Upper lobe of left lung (tissue), 6 donors: Measurements from ENCODE around the gene ITGBL1. TPM values are rescaled to one million over a fixed set of nuclear protein-coding genes. Genes with fewer than 3 reads are reported as not detected.

ENCODE experiments used
- ATAC-seq, 2 donors: fragments of 200-7000 bp; cut with Tn5 transposase; one replicate each; pipeline ENCODE4 v1.9.1; 2022; ENCODE audit warnings: mild to moderate bottlenecking in 2 of 2, moderate library complexity in 2 of 2; ENCODE audit not compliant: low FRiP score in 2 of 2
- DNase-seq, 2 donors: peaks; one replicate each; pipeline ENCODE4 v3.0.0-alpha.2; 2019 to 2020
- H3K27ac ChIP-seq, 4 donors: fragments of 200-600 bp; sonication (generic); one replicate each; pipeline ENCODE4 v1.5.1; 2016 to 2019
- H3K27me3 ChIP-seq, 4 donors: fragments of 200-600 bp; sonication (generic); one replicate each; pipeline ENCODE4 v1.5.1; 2017 to 2019
- H3K36me3 ChIP-seq, 4 donors: fragments of 200-600 bp; sonication (generic); one replicate each; pipeline ENCODE4 v1.5.1; 2016 to 2019
- H3K4me1 ChIP-seq, 4 donors: fragments of 200-600 bp; sonication (generic); one replicate each; pipeline ENCODE4 v1.5.1; 2018 to 2019
- H3K4me3 ChIP-seq, 4 donors: fragments of 200-600 bp; sonication (generic); one replicate each; pipeline ENCODE4 v1.5.1; 2017 to 2019; ENCODE audit warnings: mild to moderate bottlenecking in 2 of 4, moderate library complexity in 1 of 4
- H3K9me3 ChIP-seq, 4 donors: fragments of 200-600 bp; sonication (generic); one replicate each; pipeline ENCODE4 v1.5.1; 2018 to 2019
- CTCF ChIP-seq, 6 experiments: fragments of 450-650 bp in 4 of 6; fragments of 200-600 bp in 2 of 6; sonication (generic) in 2 of 6; IDR thresholded peaks; one replicate each; pipeline ENCODE4 v1.5.1; 2016 to 2019; ENCODE audit warnings: antibody characterized with exemption in 6 of 6
- EP300 ChIP-seq, 4 donors: sonication (generic); formaldehyde crosslinking; IDR thresholded peaks; one replicate each; pipeline ENCODE4 v1.5.1; 2017; ENCODE audit warnings: antibody characterized with exemption in 4 of 4, control low read depth in 2 of 4
- POLR2A ChIP-seq, 4 donors: fragments of 450-650 bp; IDR thresholded peaks; one replicate each; pipeline ENCODE4 v1.5.1; 2016 to 2017; ENCODE audit warnings: antibody characterized with exemption in 4 of 4, mild to moderate bottlenecking in 2 of 4
- POLR2AphosphoS5 ChIP-seq, 2 donors: sonication (generic); formaldehyde crosslinking; IDR thresholded peaks; one replicate each; pipeline ENCODE4 v1.5.1; 2017; ENCODE audit warnings: antibody characterized with exemption in 2 of 2
- WGBS, 2 donors: methylation state at CpG; one replicate each; pipeline ENCODE4 v1.1.5; 2017 to 2018; 5-methylcytosine and 5-hydroxymethylcytosine counted together
- total RNA-seq, 6 donors: library from RNA; depleted of rRNA in 4 of 6; stranded (reverse); fragments of >200 nt in 4 of 6; gene quantifications; one replicate each; pipeline versions ENCODE4 v1.1.0 to v1.2.1, GENCODE V29; 2016 to 2021
- donor health status: DM: no; HTN: no; CAD: no; lungs with moderate emphysema.
- donor health status: DM: no; HTN: yes; CAD: no; lungs with severe emphysema.

ITGBL1 gene
- total RNA-seq, 6 donors from 2014 or later = 5.2 to 51.9 (median 21.9) TPM

GRCh38 chr13:101575581-101575980 is 123.1 kb downstream of the ITGBL1 start:
- no peaks in the 10 kb centered on the region for H3K27me3 ChIP-seq
- no peak overlapping the region for H3K27ac ChIP-seq
- H3K36me3 ChIP-seq = no peaks in the 10 kb centered on the region
- no peak overlapping the region for H3K4me3 ChIP-seq
- TF ChIP-seq POLR2AphosphoS5 (IDR thresholded peaks at IDR 0.05) (no peak), CTCF (IDR thresholded peaks at IDR 0.05) (no peak), POLR2A (IDR thresholded peaks at IDR 0.05) (no peak), EP300 (IDR thresholded peaks at IDR 0.05) (no peak)
- DNase-seq = no peak
- H3K9me3 ChIP-seq = no peaks in the 10 kb centered on the region
- no peaks in the 10 kb centered on the region for H3K4me1 ChIP-seq
- ATAC-seq = no peak

- Histone ChIP-seq H3K27ac (no peak overlapping the region), H3K4me1 (no peaks in the 10 kb centered on the region), H3K4me3 (no peak overlapping the region), H3K36me3 (no peaks in the 10 kb centered on the region), H3K27me3 (no peaks in the 10 kb centered on the region), H3K9me3 (no peaks in the 10 kb centered on the region)
- TF ChIP-seq POLR2A (IDR thresholded peaks at IDR 0.05) = no peak
- ATAC-seq = no peak
- DNase-seq = no peak
- WGBS, 2 donors = 71 to 74% methylated on average over 4 of the region's 4 CpGs
Observed at GRCh38 chr13:101576455-101576854, 124.0 kb downstream of the ITGBL1 start.

- no peaks in the 10 kb centered on the region for H3K9me3 ChIP-seq
- no peaks in the 10 kb centered on the region for H3K4me1 ChIP-seq
- no peak overlapping the region for H3K27ac ChIP-seq
- no peak for TF ChIP-seq POLR2AphosphoS5 (IDR thresholded peaks at IDR 0.05)
- TF ChIP-seq POLR2A (IDR thresholded peaks at IDR 0.05) = no peak
- no peak for TF ChIP-seq CTCF (IDR thresholded peaks at IDR 0.05)
- no peak for TF ChIP-seq EP300 (IDR thresholded peaks at IDR 0.05)
- H3K4me3 ChIP-seq = no peak overlapping the region
- H3K36me3 ChIP-seq = no peaks in the 10 kb centered on the region
- ATAC-seq (no peak), DNase-seq (no peak)
- no peaks in the 10 kb centered on the region for H3K27me3 ChIP-seq
Observed at GRCh38 chr13:101576977-101577376, 124.5 kb downstream of the ITGBL1 start.

GRCh38 chr13:101579281-101579802 is 126.9 kb downstream of the ITGBL1 start:
- TF ChIP-seq CTCF (IDR thresholded peaks at IDR 0.05) (no peak), EP300 (IDR thresholded peaks at IDR 0.05) (no peak), POLR2A (IDR thresholded peaks at IDR 0.05) (no peak), POLR2AphosphoS5 (IDR thresholded peaks at IDR 0.05) (no peak)
- Histone ChIP-seq H3K9me3 (no peaks in the 10 kb centered on the region), H3K27ac (no peak overlapping the region), H3K4me3 (no peak overlapping the region), H3K36me3 (no peaks in the 10 kb centered on the region), H3K4me1 (no peaks in the 10 kb centered on the region), H3K27me3 (no peaks in the 10 kb centered on the region)
- no peak for DNase-seq
- ATAC-seq = no peak
- WGBS, 2 donors = 24 to 35% methylated on average over 4 of the region's 4 CpGs

GRCh38 chr13:101584331-101584730 is 131.9 kb downstream of the ITGBL1 start:
- DNase-seq (no peak), ATAC-seq (no peak)
- Histone ChIP-seq H3K9me3 (no peaks in the 10 kb centered on the region), H3K4me3 (no peak overlapping the region), H3K27ac (no peak overlapping the region), H3K27me3 (no peaks in the 10 kb centered on the region), H3K4me1 (no peaks in the 10 kb centered on the region), H3K36me3 (no peaks in the 10 kb centered on the region)
- TF ChIP-seq EP300 (IDR thresholded peaks at IDR 0.05) = no peak
- TF ChIP-seq POLR2A (IDR thresholded peaks at IDR 0.05) = no peak
- no peak for TF ChIP-seq POLR2AphosphoS5 (IDR thresholded peaks at IDR 0.05)
- TF ChIP-seq CTCF (IDR thresholded peaks at IDR 0.05) = no peak
